ENCODE results near the gene ERBB2. TPM values are rescaled to one million over a fixed set of nuclear protein-coding genes. Genes with fewer than 3 reads are reported as not detected.
A peak's percentile ranks its signal among the peaks of the same experiment; 100 is the strongest.

Gene ERBB2
- total and polyA plus RNA-seq, 2 of the 13 experiments (the other 11 are each of a cell fraction or from before 2014, with no cell fraction given) = 57.7 to 64.1 TPM

GRCh38 chr17:39653662-39654331 is 46.1 kb upstream of the ERBB2 start (continued):
- TF ChIP-seq, protein P1, sequence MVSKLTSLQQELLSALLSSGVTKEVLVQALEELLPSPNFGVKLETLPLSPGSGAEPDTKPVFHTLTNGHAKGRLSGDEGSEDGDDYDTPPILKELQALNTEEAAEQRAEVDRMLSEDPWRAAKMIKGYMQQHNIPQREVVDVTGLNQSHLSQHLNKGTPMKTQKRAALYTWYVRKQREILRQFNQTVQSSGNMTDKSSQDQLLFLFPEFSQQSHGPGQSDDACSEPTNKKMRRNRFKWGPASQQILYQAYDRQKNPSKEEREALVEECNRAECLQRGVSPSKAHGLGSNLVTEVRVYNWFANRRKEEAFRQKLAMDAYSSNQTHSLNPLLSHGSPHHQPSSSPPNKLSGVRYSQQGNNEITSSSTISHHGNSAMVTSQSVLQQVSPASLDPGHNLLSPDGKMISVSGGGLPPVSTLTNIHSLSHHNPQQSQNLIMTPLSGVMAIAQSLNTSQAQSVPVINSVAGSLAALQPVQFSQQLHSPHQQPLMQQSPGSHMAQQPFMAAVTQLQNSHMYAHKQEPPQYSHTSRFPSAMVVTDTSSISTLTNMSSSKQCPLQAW (CRISPR knock-in tag; IDR thresholded peaks at IDR 0.05) = peak; percentile 67
- no peak for TF ChIP-seq ZNF883 (CRISPR knock-in tag; IDR thresholded peaks at IDR 0.05; ENCODE audit: not compliant biosample characterization)
- TF ChIP-seq SALL2 (CRISPR knock-in tag; IDR thresholded peaks at IDR 0.05) = 0 out of 2 replicates have a peak, but pooled peaks have one; percentile 51
- no peak for TF ChIP-seq GTF3A (CRISPR knock-in tag; conservative IDR thresholded peaks at IDR 0.05)
- no peak for TF ChIP-seq ZFY (CRISPR knock-in tag; IDR thresholded peaks at IDR 0.05)
- TF ChIP-seq FLYWCH1 (CRISPR knock-in tag; IDR thresholded peaks at IDR 0.05) = no peak
- peak; percentile 3; the same call in 1 of the 2 replicates for TF ChIP-seq IRX3 (CRISPR knock-in tag; IDR thresholded peaks at IDR 0.05; ENCODE audit: borderline replicate concordance, low read depth)
- no peak for TF ChIP-seq ZNF20 (CRISPR knock-in tag; IDR thresholded peaks at IDR 0.05)
- TF ChIP-seq MED8 (CRISPR knock-in tag; IDR thresholded peaks at IDR 0.05; ENCODE audit: insufficient replicate concordance) = no peak
- no peak for TF ChIP-seq ZNF460 (CRISPR knock-in tag; IDR thresholded peaks at IDR 0.05; ENCODE audit: borderline replicate concordance)
- no peak for TF ChIP-seq YEATS4 (CRISPR knock-in tag; IDR thresholded peaks at IDR 0.05; ENCODE audit: borderline replicate concordance)
- TF ChIP-seq, protein P2, sequence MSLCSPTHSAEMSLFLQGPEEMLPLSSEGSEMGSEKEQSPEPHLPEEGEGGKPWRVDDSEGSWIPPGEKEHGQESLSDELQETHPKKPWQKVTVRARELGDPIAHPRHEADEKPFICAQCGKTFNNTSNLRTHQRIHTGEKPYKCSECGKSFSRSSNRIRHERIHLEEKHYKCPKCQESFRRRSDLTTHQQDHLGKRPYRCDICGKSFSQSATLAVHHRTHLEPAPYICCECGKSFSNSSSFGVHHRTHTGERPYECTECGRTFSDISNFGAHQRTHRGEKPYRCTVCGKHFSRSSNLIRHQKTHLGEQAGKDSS (CRISPR knock-in tag; IDR thresholded peaks at IDR 0.05; ENCODE audit: borderline replicate concordance, low read depth) = peak; percentile 72; the same call in 1 of the 2 replicates
- no peak for TF ChIP-seq ZBTB21 (CRISPR knock-in tag; IDR thresholded peaks at IDR 0.05)
- TF ChIP-seq PRPF4 (IDR thresholded peaks at IDR 0.05; ENCODE audit: low read depth, low read length, poor library complexity, severe bottlenecking) = no peak
- TF ChIP-seq ZSCAN25 (CRISPR knock-in tag; IDR thresholded peaks at IDR 0.05) = no peak
- TF ChIP-seq HMGXB3 (CRISPR knock-in tag; IDR thresholded peaks at IDR 0.05; ENCODE audit: borderline replicate concordance) = no peak
- no peak for TF ChIP-seq ZNF678 (CRISPR knock-in tag; IDR thresholded peaks at IDR 0.05)
- TF ChIP-seq ZNF709 (CRISPR knock-in tag; IDR thresholded peaks at IDR 0.05) = no peak
- peak; percentile 28; the same call in 1 of the 2 replicates for TF ChIP-seq ETV5 (CRISPR knock-in tag; IDR thresholded peaks at IDR 0.05; ENCODE audit: borderline replicate concordance)
- no peak for TF ChIP-seq CAMTA2 (CRISPR knock-in tag; IDR thresholded peaks at IDR 0.05; ENCODE audit: borderline replicate concordance)
- TF ChIP-seq KLF11 (CRISPR knock-in tag; IDR thresholded peaks at IDR 0.05) = no peak
- TF ChIP-seq NFATC3 (CRISPR knock-in tag; IDR thresholded peaks at IDR 0.05) = no peak
- 0 out of 2 replicates have a peak, but pooled peaks have one; percentile 28 for TF ChIP-seq PHF21A (CRISPR knock-in tag; IDR thresholded peaks at IDR 0.05)
- no peak for TF ChIP-seq SNAI1 (CRISPR knock-in tag; IDR thresholded peaks at IDR 0.05; ENCODE audit: borderline replicate concordance)
